Esophagus mucosa (tissue), 1 donor: ENCODE data around the gene ARPP19. TPM values are rescaled to one million over a fixed set of nuclear protein-coding genes. Genes with fewer than 3 reads are reported as not detected.

ENCODE experiments used
- ATAC-seq: fragments of 200-7000 bp; cut with Tn5 transposase; one replicate; pipeline ENCODE4 v1.9.1; 2020
- total RNA-seq: library from RNA; stranded (reverse); gene quantifications from one replicate; pipeline ENCODE4 v1.2.4, GENCODE V29; 2023
- donor health status: DM: yes; HTN: yes; CAD: no.

Gene ARPP19
- total RNA-seq, 1 donor from 2014 or later, result 114 TPM

- no peak for ATAC-seq
Measured at GRCh38 chr15:52511084-52511483, 57.7 kb downstream of the ARPP19 start.

- ATAC-seq, result peak; percentile 37
Measured at GRCh38 chr15:52509500-52510245, 59.2 kb downstream of the ARPP19 start.

GRCh38 chr15:52506549-52506948, 62.3 kb downstream of the ARPP19 start:
- no peak for ATAC-seq

GRCh38 chr15:52505151-52505550, 63.7 kb downstream of the ARPP19 start:
- ATAC-seq, result peak; percentile 44

GRCh38 chr15:52503788-52504496, 64.9 kb downstream of the ARPP19 start:
- peak; percentile 63 for ATAC-seq

GRCh38 chr15:52502608-52503007, 66.2 kb downstream of the ARPP19 start:
- no peak for ATAC-seq

- ATAC-seq, result no peak
Measured at GRCh38 chr15:52499506-52499905, 69.3 kb downstream of the ARPP19 start.

- no peak for ATAC-seq
Measured at GRCh38 chr15:52498706-52499105, 70.1 kb downstream of the ARPP19 start.

Other genes with a start within 250 kb of the ARPP19 start
- gene MYO5A, start 40.1 kb downstream of the ARPP19 start, total RNA-seq, result 18.8 TPM
- 44.1 TPM for gene ATOSA, start 110.4 kb upstream of the ARPP19 start, total RNA-seq
- not detected for gene ONECUT1, start 221.3 kb upstream of the ARPP19 start, total RNA-seq